ENCODE measurements around the gene ATAD3B.
"Not testable (repeated sequence)": the region's sequence is repeated elsewhere in the genome, so short reads cannot be mapped to it uniquely, and the experiment has no call there.

Gene ATAD3B

GRCh38 chr1:1481811-1482210 lies 10.2 kb downstream of the ATAD3B start:
- DNase-seq, result not testable (repeated sequence)

GRCh38 chr1:1482856-1483255 lies 11.3 kb downstream of the ATAD3B start:
- no peak for DNase-seq

- DNase-seq, result no peak
Measured at GRCh38 chr1:1483714-1484113, 12.1 kb downstream of the ATAD3B start.

- DNase-seq, result not testable (repeated sequence)
Measured at GRCh38 chr1:1484976-1485750, 13.6 kb downstream of the ATAD3B start.

GRCh38 chr1:1485755-1486317 lies 14.3 kb downstream of the ATAD3B start:
- DNase-seq, result not testable (repeated sequence)

GRCh38 chr1:1487701-1488100 lies 16.1 kb downstream of the ATAD3B start:
- no peak for DNase-seq

- DNase-seq, result no peak
Measured at GRCh38 chr1:1489231-1489630, 17.7 kb downstream of the ATAD3B start.

GRCh38 chr1:1489861-1490260 lies 18.3 kb downstream of the ATAD3B start:
- DNase-seq, result no peak

- DNase-seq, result no peak
Measured at GRCh38 chr1:1490633-1491230, 19.2 kb downstream of the ATAD3B start.

- DNase-seq, result no peak
Measured at GRCh38 chr1:1491601-1492000, 20.0 kb downstream of the ATAD3B start.

GRCh38 chr1:1494311-1494710 lies 22.7 kb downstream of the ATAD3B start:
- DNase-seq, result not testable (repeated sequence)

GRCh38 chr1:1495461-1495975 lies 24.0 kb downstream of the ATAD3B start:
- not testable (repeated sequence) for DNase-seq

GRCh38 chr1:1504777-1505365 lies 33.3 kb downstream of the ATAD3B start:
- DNase-seq, result peak; percentile 46

- peak; percentile 7 for DNase-seq
Measured at GRCh38 chr1:1505366-1505798, 33.8 kb downstream of the ATAD3B start.

- DNase-seq, result not testable (repeated sequence)
Measured at GRCh38 chr1:1505801-1506200, 34.2 kb downstream of the ATAD3B start.

- DNase-seq, result no peak
Measured at GRCh38 chr1:1507305-1507704, 35.7 kb downstream of the ATAD3B start.

- not testable (repeated sequence) for DNase-seq
Measured at GRCh38 chr1:1508775-1509464, 37.4 kb downstream of the ATAD3B start.

- not testable (repeated sequence) for DNase-seq
Measured at GRCh38 chr1:1509465-1509850, 37.9 kb downstream of the ATAD3B start.

- peak; percentile 13 for DNase-seq
Measured at GRCh38 chr1:1510912-1511532, 39.5 kb downstream of the ATAD3B start.

GRCh38 chr1:1511533-1512285 lies 40.1 kb downstream of the ATAD3B start, which contains the start of gene ATAD3A:
Gene ATAD3A (plus strand): TSS chr1:1512162. CDS start chr1:1512269, 107 bp downstream.
- DNase-seq, result peak; percentile 98

GRCh38 chr1:1512425-1512824 lies 40.9 kb downstream of the ATAD3B start:
- not testable (repeated sequence) for DNase-seq

All from fibroblast of upper back skin (primary cell).